DND-41 (cell line): ENCODE measurements around the gene GPER1.

ENCODE experiments used
- CTCF ChIP-seq: IDR thresholded peaks from 2 replicates; pipeline ENCODE4 v1.5.1; 2012; ENCODE audit warnings: borderline replicate concordance, low read length, moderate library complexity, mild to moderate bottlenecking; ENCODE audit not compliant: poor library complexity, severe bottlenecking; ENCODE audit errors: extremely low read depth
- EZH2 ChIP-seq: IDR thresholded peaks from 3 replicates; pipeline ENCODE4 v1.6.1; 2012; ENCODE audit warnings: borderline replicate concordance, low read depth, mild to moderate bottlenecking, moderate library complexity, low read length, inconsistent platforms; ENCODE audit not compliant: severe bottlenecking

GRCh38 chr7:1081336-1081735 is 6.6 kb upstream of the GPER1 start:
- TF ChIP-seq CTCF (no peak), EZH2 (no peak)
